ENCODE measurements around the gene WDR46.

GRCh38 chr6:33296797-33297405 is 7.9 kb upstream of the WDR46 start:
- TF ChIP-seq POLR2A (IDR thresholded peaks at IDR 0.05) (no peak), CTCF (IDR thresholded peaks at IDR 0.05) (no peak), EP300 (IDR thresholded peaks at IDR 0.05) (no peak)

Data from sigmoid colon (tissue), 4 donors.